HepG2 (cell line): ENCODE data around the gene HSPA1A. TPM values are rescaled to one million over a fixed set of nuclear protein-coding genes. Genes with fewer than 3 reads are reported as not detected.

Source experiments
- ETS1 ChIP-seq: sonication (generic); formaldehyde crosslinking; IDR thresholded peaks from 2 replicates; pipeline ENCODE4 v1.4.0; 2020; ENCODE audit warnings: missing genetic modification reagents
- ETV6 ChIP-seq: sonication (generic); formaldehyde crosslinking; conservative IDR thresholded peaks from 2 replicates; pipeline ENCODE4 v1.4.0; 2020; ENCODE audit warnings: missing genetic modification reagents
- GPN1 ChIP-seq: sonication (generic); formaldehyde crosslinking; IDR thresholded peaks from 2 replicates; pipeline ENCODE4 v1.5.1; 2020; ENCODE audit warnings: missing genetic modification reagents, borderline replicate concordance
- HHEX ChIP-seq: IDR thresholded peaks from 2 replicates; pipeline ENCODE4 v1.6.1; 2016; ENCODE audit warnings: control low read depth
- HOXA5 ChIP-seq: sonication (generic); formaldehyde crosslinking; IDR thresholded peaks from 2 replicates; pipeline ENCODE4 v1.4.0; 2020; ENCODE audit warnings: missing genetic modification reagents
- IKZF1 ChIP-seq: fragments of 450-650 bp; IDR thresholded peaks from 2 replicates; pipeline ENCODE4 v1.7.1; 2016
- MTA1 ChIP-seq: sonication (generic); formaldehyde crosslinking; IDR thresholded peaks from 2 replicates; pipeline ENCODE4 v1.4.0; 2020; ENCODE audit warnings: missing genetic modification reagents, mild to moderate bottlenecking, borderline replicate concordance
- NR1H2 ChIP-seq: sonication (generic); formaldehyde crosslinking; IDR thresholded peaks from 2 replicates; pipeline ENCODE4 v1.8.1; 2022; ENCODE audit warnings: low read depth, missing genetic modification reagents, borderline replicate concordance
- REPIN1 ChIP-seq: sonication (generic); formaldehyde crosslinking; IDR thresholded peaks from 2 replicates; pipeline ENCODE4 v1.8.0; 2022; ENCODE audit warnings: missing genetic modification reagents, low read depth, mild to moderate bottlenecking, borderline replicate concordance
- ZHX1 ChIP-seq: sonication (generic); formaldehyde crosslinking; IDR thresholded peaks from 2 replicates; pipeline ENCODE4 v1.8.1; 2022; ENCODE audit warnings: low read depth, mild to moderate bottlenecking, missing genetic modification reagents
- ZNF382 ChIP-seq: sonication (generic); formaldehyde crosslinking; IDR thresholded peaks from 2 replicates; pipeline ENCODE4 v1.5.0; 2020; ENCODE audit warnings: missing genetic modification reagents, mild to moderate bottlenecking, borderline replicate concordance
- ZNF451 ChIP-seq: sonication (generic); formaldehyde crosslinking; IDR thresholded peaks from 2 replicates; pipeline ENCODE4 v1.5.0; 2020; ENCODE audit warnings: mild to moderate bottlenecking, missing genetic modification reagents
- ZNF646 ChIP-seq: sonication (generic); formaldehyde crosslinking; IDR thresholded peaks from 2 replicates; pipeline ENCODE4 v1.9.0; 2021; ENCODE audit warnings: mild to moderate bottlenecking, missing genetic modification reagents
- ZNF740 ChIP-seq: sonication (generic); formaldehyde crosslinking; IDR thresholded peaks from 2 replicates; pipeline ENCODE4 v1.4.0; 2020; ENCODE audit warnings: missing genetic modification reagents
- ZXDC ChIP-seq: sonication (generic); formaldehyde crosslinking; IDR thresholded peaks from 2 replicates; pipeline ENCODE4 v1.5.0; 2020; ENCODE audit warnings: mild to moderate bottlenecking, missing genetic modification reagents
- polyA plus RNA-seq, 8 experiments: library from polyadenylated mRNA; depleted of rRNA in 3 of 8; stranded (reverse) in 7 of 8; unstranded in 1 of 8; fragments of >200 nt; fragmentation: Illumina TruSeq in 4 of 8; extraction: Trizol in 4 of 8; gene quantifications; 2 replicates each; pipeline versions ENCODE4 v1.2.1 to v1.2.3, GENCODE V29; 2011 to 2016; ENCODE audit warnings: low read depth in 4 of 8, missing spikeins in 1 of 8, mixed read lengths in 1 of 8; ENCODE audit not compliant: insufficient read depth in 1 of 8
- total RNA-seq, 5 experiments: library from RNA; depleted of rRNA; stranded (reverse); fragments of >200 nt; fragmentation: Illumina TruSeq; extraction: Trizol; gene quantifications; 2 replicates each; pipeline ENCODE4 v1.2.3, GENCODE V29; 2016; ENCODE audit warnings: low read depth in 1 of 5

Gene HSPA1A
- total and polyA plus RNA-seq, 2 of the 13 experiments (the other 11 are each of a cell fraction or from before 2014, with no cell fraction given), result 44.5 to 85.0 TPM

- peak; percentile 98 for TF ChIP-seq ZNF740
- no peak for TF ChIP-seq IKZF1
- 0 out of 2 replicates have a peak, but pooled peaks have one; percentile 49 for TF ChIP-seq ETV6 (CRISPR knock-in tag)
- no peak for TF ChIP-seq NR1H2 (CRISPR knock-in tag)
- TF ChIP-seq MTA1 (CRISPR knock-in tag), result peak; percentile 86
- no peak for TF ChIP-seq ZNF646 (CRISPR knock-in tag)
- no peak for TF ChIP-seq HHEX (CRISPR knock-in tag)
- TF ChIP-seq ZNF451, result no peak
- peak; percentile 83 for TF ChIP-seq HOXA5 (CRISPR knock-in tag)
- no peak for TF ChIP-seq ETS1 (CRISPR knock-in tag)
- no peak for TF ChIP-seq ZNF382 (CRISPR knock-in tag)
- no peak for TF ChIP-seq ZHX1
- TF ChIP-seq GPN1 (CRISPR knock-in tag), result no peak
- TF ChIP-seq REPIN1 (CRISPR knock-in tag), result peak; percentile 90; the same call in 1 of the 2 replicates
- peak; percentile 87 for TF ChIP-seq ZXDC (CRISPR knock-in tag)
These were observed 50.1 kb downstream of the HSPA1A start (continued) for GRCh38 chr6:31865205-31866118.
